SK-N-MC (cell line): ENCODE data around the gene PACSIN2.
"Not testable (repeated sequence)": the region's sequence is repeated elsewhere in the genome, so short reads cannot be mapped to it uniquely, and the experiment has no call there.

Source experiments
- DNase-seq: peaks from one replicate; pipeline ENCODE4 v3.0.0-alpha.2; 2011; ENCODE audit warnings: low read depth, low spot score
- H3K27ac ChIP-seq: fragments of 200-600 bp; sonication (generic); 2 replicates; pipeline ENCODE4 v1.5.1; 2016; ENCODE audit warnings: mixed run types
- H3K36me3 ChIP-seq: fragments of 200-600 bp; sonication (generic); 2 replicates; pipeline ENCODE4 v1.6.1; 2017; ENCODE audit warnings: antibody characterized with exemption, low read length, mixed read lengths; ENCODE audit not compliant: insufficient read depth
- H3K4me3 ChIP-seq: fragments of 200-600 bp; sonication (generic); 2 replicates; pipeline ENCODE4 v1.5.1; 2016
- H3K9ac ChIP-seq: fragments of 200-600 bp; sonication (generic); 2 replicates; pipeline ENCODE4 v1.8.0; 2017; ENCODE audit warnings: mixed run types, mixed read lengths; ENCODE audit not compliant: insufficient read length
- H3K9me3 ChIP-seq: fragments of 200-600 bp; sonication (generic); 2 replicates; pipeline ENCODE4 v1.6.1; 2017; ENCODE audit warnings: low read depth, mild to moderate bottlenecking, antibody characterized with exemption, low read length, moderate library complexity, mixed read lengths
- EZH2 ChIP-seq: fragments of 200-600 bp; sonication (generic); IDR thresholded peaks from one replicate; pipeline ENCODE4 v1.6.1; 2017; ENCODE audit warnings: antibody characterized with exemption
- FOXP2 ChIP-seq: optimal IDR thresholded peaks from 2 replicates; pipeline ENCODE3; 2011; ENCODE audit warnings: mild to moderate bottlenecking, moderate library complexity; ENCODE audit not compliant: insufficient read depth; ENCODE audit errors: extremely low read length, control extremely low read depth
- POLR2AphosphoS5 ChIP-seq: IDR thresholded peaks from 2 replicates; pipeline ENCODE4 v1.6.1; 2012; ENCODE audit warnings: mild to moderate bottlenecking, low read depth, low read length, borderline replicate concordance

PACSIN2 gene

GRCh38 chr22:42978453-42979103 is 36.4 kb downstream of the PACSIN2 start:
- Histone ChIP-seq H3K9me3 (no peaks in the 10 kb centered on the region), H3K36me3 (no peaks in the 10 kb centered on the region), H3K4me3 (no peak overlapping the region), H3K27ac (no peak overlapping the region), H3K9ac (no peak overlapping the region)
- DNase-seq, result no peak
- no peak for TF ChIP-seq EZH2
- no peak for TF ChIP-seq POLR2AphosphoS5
- no peak for TF ChIP-seq FOXP2

- no peak overlapping the region for H3K9ac ChIP-seq
- H3K9me3 ChIP-seq, result no peaks in the 10 kb centered on the region
- H3K27ac ChIP-seq, result no peak overlapping the region
- no peak overlapping the region for H3K4me3 ChIP-seq
- DNase-seq, result no peak
- TF ChIP-seq EZH2 (no peak), POLR2AphosphoS5 (no peak), FOXP2 (no peak)
- H3K36me3 ChIP-seq, result no peaks in the 10 kb centered on the region
Measured at GRCh38 chr22:42977569-42977968, 37.4 kb downstream of the PACSIN2 start.

- TF ChIP-seq POLR2AphosphoS5 (no peak), EZH2 (no peak), FOXP2 (no peak)
- H3K4me3 ChIP-seq, result no peak overlapping the region
- no peaks in the 10 kb centered on the region for H3K9me3 ChIP-seq
- H3K27ac ChIP-seq, result no peak overlapping the region
- H3K36me3 ChIP-seq, result no peaks in the 10 kb centered on the region
- H3K9ac ChIP-seq, result no peak overlapping the region
- no peak for DNase-seq
Measured at GRCh38 chr22:42976217-42976933, 38.6 kb downstream of the PACSIN2 start.

GRCh38 chr22:42974223-42974622 is 40.7 kb downstream of the PACSIN2 start:
- no peak for DNase-seq
- H3K9me3 ChIP-seq, result no peaks in the 10 kb centered on the region
- no peak overlapping the region for H3K27ac ChIP-seq
- H3K36me3 ChIP-seq, result no peaks in the 10 kb centered on the region
- no peak overlapping the region for H3K9ac ChIP-seq
- TF ChIP-seq FOXP2 (no peak), EZH2 (no peak), POLR2AphosphoS5 (no peak)
- no peak overlapping the region for H3K4me3 ChIP-seq

- Histone ChIP-seq H3K4me3 (no peak overlapping the region), H3K9ac (no peak overlapping the region), H3K36me3 (no peaks in the 10 kb centered on the region), H3K27ac (no peak overlapping the region), H3K9me3 (no peaks in the 10 kb centered on the region)
- no peak for DNase-seq
- TF ChIP-seq POLR2AphosphoS5 (no peak), EZH2 (no peak), FOXP2 (no peak)
Measured at GRCh38 chr22:42973536-42973881, 41.4 kb downstream of the PACSIN2 start.

- TF ChIP-seq POLR2AphosphoS5 (no peak), FOXP2 (no peak)
- Histone ChIP-seq H3K36me3 (no peaks in the 10 kb centered on the region), H3K4me3 (no peak overlapping the region), H3K27ac (no peak overlapping the region), H3K9ac (no peak overlapping the region), H3K9me3 (no peaks in the 10 kb centered on the region)
- no peak for DNase-seq
Measured at GRCh38 chr22:42972649-42973535, 42.1 kb downstream of the PACSIN2 start.

GRCh38 chr22:42971473-42971860 is 43.5 kb downstream of the PACSIN2 start:
- H3K36me3 ChIP-seq, H3K27ac ChIP-seq, H3K9me3 ChIP-seq, H3K9ac ChIP-seq, DNase-seq, H3K4me3 ChIP-seq: not testable (repeated sequence)

- no peaks in the 10 kb centered on the region for H3K9me3 ChIP-seq
- TF ChIP-seq POLR2AphosphoS5 (no peak), FOXP2 (no peak), EZH2 (no peak)
- no peak overlapping the region for H3K9ac ChIP-seq
- H3K27ac ChIP-seq, result no peak overlapping the region
- no peak for DNase-seq
- H3K36me3 ChIP-seq, result no peaks in the 10 kb centered on the region
- no peak overlapping the region for H3K4me3 ChIP-seq
Measured at GRCh38 chr22:42970029-42970428, 44.9 kb downstream of the PACSIN2 start.
